NCI-H524 treated with DMSO at 0.1 percent for 48 hours (cell line): ENCODE measurements around the gene P2RX3.
"Not testable (repeated sequence)": the region's sequence is repeated elsewhere in the genome, so short reads cannot be mapped to it uniquely, and the experiment has no call there.

Experiments
- DNase-seq: peaks from one replicate; lab custom pipeline; 2025; lab: John Stamatoyannopoulos, UW

The P2RX3 gene

DNA sequence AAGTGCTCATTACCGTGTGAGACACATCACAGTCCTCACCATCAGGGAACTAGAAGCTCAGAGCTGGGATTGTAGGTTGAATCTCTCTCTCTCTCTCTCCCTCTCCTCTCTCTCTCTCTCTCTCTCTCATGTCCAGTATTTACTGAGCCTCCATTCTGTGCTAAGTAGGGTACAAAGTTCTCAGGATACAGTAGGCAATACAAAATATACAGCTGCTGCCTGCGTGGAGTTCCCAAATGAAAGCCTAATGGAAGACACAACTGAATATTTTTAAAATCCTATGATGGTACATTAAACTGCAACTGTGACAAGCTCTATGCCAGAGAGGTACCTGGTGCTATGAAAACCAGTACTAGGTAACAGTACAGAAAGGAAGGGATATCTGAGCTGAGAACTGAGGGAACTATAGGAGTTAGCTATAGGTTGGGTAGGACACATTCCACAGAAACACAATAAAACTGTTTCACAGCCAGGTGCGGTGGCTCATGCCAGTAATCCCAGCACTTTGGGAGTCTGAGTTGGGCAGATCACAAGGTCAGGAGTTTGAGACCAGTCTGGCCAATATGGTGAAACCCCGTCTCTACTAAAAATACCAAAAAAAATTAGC lies 61.9 kb downstream of the P2RX3 start:
- no peak for DNase-seq

DNA sequence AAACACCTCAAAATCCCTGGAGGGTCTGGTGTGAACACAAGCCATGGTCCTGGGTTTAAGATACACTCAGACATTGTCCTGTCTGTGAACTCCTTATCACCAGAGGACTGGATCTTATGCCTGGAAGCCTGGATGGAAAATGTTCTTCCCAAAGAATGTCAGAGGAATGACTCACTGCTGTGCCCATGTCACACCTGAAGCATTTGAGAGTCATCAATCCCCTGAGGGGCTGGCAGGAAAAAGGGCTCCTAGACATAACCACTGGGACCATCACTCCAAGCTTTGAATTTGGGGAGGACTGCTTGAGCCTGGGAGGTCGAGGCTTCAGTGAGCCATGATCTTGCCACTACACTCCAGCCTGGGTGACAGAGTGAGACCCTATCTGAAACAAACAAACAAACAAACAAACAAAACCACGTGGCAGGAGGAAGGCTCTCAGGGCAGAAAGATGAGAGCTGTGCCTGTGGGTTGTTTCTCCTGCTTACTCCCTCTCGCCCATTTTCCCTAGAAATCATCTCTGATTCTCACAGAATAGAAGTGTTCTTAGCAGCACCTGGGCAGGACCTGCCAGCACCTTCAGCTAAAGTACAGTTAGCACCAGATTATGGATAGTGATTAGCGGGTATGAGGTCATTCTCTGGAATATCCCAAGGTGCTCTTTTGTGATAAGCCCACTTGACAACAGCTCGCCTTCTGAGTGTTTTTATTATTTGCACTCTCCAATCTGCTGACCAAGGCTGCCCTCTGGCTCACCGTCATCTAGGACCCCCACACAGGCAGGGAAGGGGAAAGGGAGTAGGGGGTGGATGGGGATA lies 64.2 kb downstream of the P2RX3 start:
- no peak for DNase-seq

DNA sequence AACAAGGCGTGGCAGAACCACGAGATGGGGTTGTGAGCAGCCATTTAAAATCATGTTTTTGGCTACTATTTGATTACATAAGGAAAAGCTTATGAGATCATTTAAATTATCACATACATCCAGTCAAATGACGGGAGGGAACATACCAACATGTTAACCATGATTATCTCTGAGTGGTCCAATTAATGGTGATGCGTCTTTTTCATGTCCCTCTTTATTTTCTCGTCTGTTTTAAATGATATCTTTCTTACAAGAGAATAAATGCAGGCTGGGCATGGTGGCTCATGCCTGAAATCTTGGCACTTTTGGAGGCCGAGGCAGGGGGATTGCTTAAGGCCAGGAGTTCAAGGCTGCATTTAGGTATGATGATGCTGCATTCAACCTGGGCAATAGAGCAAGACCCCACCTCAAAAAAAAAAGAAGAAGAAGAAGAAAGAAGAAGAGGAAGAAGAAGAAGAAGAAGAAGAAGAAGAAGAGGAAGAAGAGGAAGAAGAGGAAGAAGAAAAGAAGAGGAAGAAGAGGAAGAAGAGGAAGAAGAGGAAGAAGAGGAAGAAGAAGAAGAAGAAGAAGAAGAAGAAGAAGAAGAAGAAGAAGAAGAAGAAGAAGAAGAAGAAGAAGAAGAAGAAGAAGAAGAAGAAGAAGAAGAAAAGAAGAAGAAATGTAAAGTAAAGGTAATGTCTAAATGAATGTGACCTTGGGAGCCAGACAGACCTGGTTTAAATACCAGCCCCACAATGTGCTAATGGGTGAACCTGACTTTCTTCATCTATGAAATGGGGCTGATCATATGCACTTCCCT lies 65.0 kb downstream of the P2RX3 start:
- DNase-seq = not testable (repeated sequence)

DNA sequence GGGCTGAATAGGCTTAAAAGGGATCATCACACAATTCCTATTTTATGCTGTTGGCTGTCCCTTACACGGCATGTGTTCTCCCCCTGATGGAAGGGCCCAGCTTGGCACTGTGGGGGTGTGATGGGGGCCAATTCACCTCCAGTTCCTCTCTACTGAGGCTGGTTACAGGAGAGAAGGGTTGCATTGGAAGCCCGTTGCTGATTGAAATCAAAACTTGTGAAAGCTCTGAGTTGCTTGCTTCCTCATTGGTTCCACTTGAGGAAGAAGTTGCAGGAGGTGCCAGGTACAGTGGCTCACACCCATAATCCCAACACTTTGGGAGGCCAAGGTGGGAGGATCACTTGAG lies 65.6 kb downstream of the P2RX3 start:
- no peak for DNase-seq

DNA sequence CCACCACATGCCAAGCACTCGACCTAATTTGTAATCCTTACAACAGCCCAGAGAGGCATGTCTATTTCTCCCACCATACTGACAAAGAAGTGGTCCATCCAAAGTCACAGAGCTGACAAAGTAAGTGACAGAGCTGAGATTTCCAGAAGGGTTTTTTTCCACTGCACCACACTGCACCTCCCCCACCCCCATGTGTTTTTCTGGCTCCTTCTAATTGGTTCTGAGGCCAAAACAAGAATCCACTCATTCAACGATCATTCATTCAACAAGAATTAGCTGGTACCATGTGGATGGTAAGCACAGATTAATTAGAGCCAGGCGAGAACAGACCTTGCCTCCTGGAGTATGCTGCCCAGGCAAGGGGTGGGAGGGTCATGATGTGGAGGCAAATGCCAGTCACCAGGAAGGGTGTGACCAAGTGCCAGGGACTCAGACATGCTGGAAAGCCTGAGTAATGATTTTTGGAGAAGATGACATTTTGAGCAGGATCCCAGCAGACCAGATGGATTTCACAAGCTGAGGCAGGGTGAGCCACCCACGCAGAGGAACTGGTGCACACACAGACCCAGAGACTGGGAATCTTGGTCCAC lies 67.2 kb downstream of the P2RX3 start:
- no peak for DNase-seq

DNA sequence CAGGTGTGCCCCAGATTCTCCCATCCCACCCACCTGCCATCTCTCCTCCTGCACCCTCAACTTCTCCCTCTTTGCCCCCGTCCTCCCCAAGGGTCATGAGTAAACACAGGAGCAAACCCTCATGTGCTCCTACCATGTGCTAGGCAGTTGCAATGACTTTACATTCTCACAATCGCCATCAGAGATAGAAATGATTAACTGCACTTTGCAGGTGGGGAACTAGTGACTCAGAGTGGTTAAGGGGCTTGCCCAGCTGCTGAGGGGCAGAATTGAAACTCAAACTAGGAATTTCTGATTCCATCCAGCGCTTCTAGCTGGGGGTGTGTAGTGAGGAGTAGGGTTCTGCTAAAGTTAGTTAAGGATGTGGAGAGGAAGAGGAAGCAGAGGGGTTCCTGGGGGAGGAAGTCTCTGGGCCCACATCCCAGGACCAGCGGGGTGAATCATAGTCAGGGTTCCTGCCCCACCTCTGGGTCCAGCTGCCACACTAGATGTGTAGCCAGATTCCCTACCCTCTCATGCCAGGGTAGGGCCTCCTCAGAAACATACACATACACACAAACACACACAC lies 68.3 kb downstream of the P2RX3 start:
- DNase-seq = no peak

DNA sequence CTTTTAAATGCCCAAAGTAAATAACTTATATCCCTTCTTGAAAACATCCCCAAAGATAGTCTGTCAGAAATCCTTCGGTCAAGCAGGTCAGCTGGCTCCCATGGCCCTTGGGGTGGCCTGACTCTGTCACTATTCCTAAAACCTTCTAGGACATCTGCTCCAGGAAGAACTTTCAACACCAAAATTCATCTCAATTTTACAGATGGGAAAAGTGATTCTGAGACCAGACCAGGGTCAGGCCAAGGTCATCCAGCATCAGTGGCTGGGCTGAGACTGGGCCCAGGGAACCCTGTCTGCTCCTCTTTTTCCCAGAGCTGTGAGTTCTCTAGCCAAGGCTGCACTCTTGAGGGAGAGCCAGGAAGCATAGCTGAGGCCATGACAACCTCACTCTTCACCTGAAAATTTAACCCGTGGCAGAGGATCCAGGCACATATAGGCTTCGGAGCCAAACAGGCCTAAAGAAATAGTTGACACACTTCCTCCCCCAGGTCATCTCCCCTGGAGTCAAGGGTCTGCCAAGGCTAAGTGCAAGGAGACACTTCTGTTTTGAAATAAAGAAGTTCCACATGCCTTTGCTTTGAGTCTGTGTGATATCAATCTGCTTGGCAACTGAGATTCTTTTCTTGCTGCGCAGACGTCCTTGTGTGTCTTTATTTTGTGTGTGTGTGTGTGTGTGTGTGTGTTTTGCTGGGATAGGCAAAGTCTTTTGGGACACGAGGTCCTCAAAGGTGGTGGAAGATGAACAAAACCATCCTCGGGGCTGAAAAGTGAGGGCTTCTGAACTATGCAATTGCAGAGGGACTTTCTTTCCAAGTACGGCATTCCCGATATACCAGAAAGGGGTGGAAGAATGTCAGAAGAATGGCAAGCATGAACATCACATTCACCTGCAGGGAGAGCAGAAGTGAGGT lies 69.1 kb downstream of the P2RX3 start:
- no peak for DNase-seq

DNA sequence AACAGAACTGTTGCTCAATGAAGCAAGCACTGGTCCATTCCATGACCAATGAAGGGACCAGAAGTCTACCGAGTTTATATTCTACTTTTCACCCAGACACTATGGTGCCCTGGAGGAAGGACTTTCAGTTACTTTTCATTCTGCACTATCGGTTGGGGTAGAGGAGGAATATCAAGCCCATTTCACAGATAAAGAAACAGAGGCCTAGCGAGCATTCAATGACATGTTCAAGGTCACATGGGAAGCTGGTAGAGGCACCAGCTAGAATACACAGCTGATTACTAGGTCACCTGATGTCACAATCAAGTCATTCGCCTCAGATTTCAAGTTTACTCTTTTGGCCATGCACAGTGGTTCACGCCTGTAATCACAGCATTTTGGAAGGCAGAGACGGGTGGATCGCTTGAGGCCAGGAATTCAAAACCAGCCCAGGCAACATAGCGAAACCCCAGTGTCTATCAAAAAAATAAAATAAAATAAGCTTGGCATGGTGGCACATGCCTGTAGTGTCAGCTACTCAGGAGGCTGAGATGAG lies 69.9 kb downstream of the P2RX3 start:
- DNase-seq = no peak

DNA sequence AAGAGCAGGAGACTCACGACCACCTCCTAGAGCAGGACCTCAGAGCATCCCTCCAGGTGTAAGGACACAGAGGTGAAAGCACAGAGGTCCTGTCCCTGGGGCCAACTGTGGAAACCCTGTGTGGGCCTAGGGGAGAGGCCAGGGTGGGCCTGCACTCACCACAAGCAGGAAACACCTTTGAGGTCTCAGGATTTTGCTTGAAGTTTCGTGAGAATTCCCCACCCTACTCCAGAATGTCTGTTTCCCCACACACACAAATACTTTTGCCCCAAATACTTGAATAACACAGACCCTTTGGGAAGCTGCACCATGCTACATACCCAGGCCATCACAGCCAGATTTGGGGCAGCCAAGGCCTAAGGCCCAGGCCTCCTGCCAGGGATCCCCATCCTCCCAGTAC lies 70.6 kb downstream of the P2RX3 start:
- no peak for DNase-seq

DNA sequence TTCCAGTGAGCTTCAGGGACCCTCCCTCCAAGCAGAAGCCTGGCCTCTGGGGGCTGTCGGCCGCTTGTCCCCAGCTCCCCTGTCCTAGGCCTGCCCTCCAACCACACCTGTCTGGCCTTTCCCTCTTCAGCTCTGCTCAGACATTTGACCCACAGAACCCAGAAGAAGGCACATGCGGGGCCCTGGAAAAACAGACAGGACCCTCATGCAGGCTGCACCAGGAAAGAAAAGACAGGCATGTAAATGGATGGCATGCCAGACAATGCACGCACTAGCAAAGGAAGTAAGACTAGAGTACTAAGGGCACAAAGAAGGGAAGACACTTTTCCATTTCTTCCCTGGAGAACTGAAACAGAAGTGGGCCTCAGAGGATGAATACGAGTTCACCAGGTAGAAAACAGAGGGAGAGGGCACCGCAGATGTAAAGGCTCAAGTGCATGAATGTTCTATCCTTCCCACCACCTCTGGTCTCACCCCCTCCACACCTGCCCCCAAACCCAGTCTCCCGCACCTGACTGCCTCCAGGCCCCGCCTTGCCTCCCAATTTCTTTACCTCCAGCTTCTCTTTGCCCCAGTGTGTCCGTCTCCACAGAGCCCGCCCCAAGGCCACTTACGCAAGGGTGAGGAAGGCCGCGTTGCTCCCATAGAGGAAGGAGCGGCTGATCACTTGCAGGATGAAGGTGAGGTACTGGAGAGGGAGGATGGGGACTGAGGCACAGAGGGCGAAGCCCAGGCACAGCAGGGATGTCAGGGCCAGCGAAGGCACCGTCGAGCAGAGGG lies 71.4 kb downstream of the P2RX3 start:
- DNase-seq = no peak

DNA sequence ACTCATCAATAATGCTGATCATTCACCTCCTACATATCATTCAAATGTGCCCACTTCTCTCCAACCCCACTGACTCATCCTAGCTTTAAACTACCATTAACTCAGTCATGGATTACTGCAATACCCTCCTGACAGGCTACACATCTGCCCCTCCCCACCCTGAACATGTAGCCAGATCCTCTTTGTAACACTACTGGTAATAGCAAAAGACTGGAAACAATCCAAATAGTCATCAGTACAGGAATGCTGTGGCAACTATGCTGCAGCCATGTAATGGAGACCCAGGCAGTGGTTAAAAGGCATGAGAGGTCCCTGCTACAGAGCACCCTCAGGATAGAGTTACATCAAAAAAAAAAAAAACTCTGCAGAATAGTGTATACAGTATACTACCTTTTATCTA lies 72.1 kb downstream of the P2RX3 start:
- DNase-seq = no peak

DNA sequence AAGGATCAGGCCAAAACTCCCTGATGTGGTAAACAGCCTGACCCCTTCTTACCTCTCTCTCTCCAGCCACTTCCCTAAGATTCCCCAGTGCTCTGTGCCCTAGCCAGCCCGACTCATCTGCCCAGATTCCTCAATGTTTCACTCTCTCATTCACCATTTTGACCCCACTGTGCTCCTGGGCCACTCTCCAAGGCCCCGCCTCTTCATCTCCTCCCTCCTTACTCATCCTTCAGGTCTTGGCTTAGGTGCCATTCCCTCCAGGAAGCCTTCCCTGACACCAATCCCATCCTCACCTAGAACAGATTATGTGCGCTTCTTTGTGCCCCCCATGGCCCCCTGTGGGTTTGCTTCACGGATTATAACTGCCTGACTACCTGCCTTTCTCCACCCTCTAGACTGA lies 75.5 kb downstream of the P2RX3 start:
- DNase-seq = no peak

DNA sequence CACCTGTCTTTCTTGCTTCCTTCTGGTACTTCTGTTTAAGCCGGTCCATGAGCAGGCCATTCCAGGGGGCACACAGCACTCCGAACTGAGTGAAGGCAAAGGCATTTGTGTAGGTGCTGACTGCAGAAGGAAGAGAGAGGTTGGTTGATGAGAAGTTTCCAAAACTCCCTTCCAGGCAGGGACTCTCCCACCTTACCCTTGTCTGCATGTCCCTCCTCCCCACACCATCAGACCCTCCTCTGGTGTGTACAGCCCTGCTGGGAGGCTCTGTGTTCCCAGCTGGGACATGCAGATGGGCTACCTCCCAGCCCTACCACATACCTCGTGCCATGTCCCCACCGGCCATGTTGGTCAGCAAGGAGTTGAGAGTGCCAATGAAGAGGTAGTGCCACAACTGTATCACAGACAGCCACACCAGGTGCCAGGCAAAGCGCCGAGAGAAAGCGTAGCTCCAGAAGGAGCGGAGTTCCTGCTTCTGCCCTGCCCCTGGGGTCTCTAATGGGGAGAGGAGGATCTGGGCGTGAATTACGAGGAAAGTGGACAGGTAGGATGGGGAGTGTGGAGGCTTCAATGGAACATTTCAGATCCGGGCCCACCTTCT lies 76.6 kb downstream of the P2RX3 start:
- DNase-seq = no peak

DNA sequence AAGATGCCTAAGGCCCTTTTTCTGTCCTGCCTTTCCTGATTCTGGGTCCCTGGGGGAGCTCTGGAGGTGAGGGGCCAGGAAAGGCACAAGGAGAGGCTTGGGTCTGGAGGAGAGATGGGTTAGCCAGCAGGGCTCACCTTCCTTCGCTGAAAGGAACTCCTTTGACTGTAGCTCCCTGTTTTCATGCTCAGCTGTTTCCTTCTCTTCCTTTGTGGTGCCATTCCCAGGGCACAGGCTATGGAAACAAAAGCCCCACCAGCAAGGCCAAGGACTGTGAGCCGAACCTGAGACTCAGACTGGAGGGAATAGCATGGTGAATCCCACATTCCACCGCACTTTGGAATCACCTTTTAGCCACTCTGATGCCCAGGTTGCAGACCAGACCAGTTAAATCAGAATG lies 78.3 kb downstream of the P2RX3 start:
- DNase-seq = no peak

DNA sequence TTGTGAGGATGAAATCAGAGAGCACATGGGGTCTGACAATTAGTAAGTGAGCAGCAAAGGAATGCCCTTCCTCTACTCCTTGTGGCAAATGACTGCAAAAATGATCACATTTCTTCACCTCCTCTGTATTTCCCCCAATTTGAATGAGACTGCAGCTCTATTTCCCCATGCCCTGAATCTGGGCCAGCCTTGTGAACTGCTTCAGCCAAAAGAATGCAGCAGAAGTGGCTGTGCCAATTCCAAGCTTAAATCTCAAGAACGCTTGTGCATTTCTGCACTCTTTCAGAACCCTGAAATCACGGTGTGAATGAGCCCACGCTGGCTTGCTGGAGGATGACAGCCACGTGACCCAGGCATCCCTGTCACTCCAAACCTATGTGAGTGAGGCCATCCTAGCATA lies 78.9 kb downstream of the P2RX3 start:
- DNase-seq = no peak

DNA sequence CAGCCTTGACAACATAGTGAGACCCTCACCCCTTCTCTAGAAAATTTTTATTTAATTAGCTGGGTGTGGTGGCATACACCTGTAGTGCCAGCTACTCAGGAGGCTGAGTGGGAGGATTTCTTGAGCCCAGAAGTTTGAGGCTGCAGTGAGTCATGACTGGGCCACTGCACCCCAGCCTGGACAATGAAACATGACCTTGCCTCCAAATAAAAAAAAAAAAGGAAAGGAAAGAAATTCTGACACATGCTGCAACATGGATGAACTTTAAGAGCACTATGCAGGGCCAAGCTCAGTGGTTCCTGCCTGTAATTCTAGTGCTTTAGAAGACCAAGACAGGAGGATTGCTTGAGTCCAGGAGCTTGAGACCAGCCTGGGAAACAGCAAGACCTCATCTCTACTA lies 80.0 kb downstream of the P2RX3 start:
- no peak for DNase-seq

DNA sequence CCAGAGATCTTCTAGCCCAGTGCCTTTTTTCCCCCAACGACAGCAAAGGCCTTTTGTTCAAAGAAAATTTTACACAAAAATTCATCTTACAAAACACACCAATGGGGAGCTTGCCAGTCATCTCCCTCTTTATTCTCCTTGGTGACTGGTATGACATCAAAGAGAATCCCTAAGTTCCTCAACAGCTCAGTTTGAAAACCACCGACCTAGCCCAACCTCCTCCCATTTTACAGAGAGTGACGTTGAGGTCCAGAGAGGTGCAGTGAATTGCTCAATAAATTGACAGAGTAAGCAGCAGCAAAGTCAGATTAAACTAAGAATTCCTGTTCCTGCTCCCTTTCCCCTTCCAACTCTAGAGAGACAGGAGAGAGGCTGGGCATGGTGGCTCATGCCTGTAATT lies 81.0 kb downstream of the P2RX3 start:
- no peak for DNase-seq

DNA sequence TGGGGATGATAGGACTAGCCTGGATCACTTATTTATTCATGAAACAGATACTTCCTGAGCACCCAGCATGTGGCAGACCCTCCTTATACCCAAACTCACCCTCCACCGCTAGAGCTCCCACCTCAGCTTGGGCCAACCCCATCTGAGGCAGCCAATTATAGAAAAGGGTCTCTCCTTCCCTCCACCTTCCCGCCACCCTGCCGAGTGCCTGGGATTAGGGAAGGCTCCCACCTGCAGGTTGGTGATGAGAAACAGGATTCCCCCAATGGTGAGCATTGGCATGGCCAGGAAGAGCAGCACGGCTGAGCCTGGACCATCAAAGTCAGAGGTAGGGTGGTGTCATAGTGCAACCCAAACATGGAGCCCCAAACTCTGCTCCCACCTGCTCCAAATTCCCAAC lies 82.9 kb downstream of the P2RX3 start:
- DNase-seq = no peak

DNA sequence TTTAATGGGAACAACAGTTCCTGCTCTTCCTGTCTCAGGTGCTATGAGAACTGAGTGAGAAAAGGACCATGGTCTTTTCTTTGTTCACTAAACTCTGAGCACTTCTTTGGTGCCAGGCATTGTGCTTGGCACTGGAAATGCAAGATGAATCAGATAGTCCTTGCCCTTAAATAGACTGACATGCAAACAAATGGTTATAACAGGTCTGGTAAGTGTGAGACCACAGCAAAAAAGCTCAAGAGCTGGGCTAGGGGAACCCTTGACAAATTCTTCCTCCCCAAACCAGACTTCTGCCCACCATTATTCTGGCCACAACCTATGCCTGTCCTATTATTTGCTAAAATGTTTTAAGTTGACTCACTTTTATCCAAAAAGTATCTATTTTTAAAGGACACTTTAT lies 83.7 kb downstream of the P2RX3 start:
- no peak for DNase-seq
